ENCODE measurements around the gene SMARCC2.

GRCh38 chr12:56236091-56236490, 46.8 kb upstream of the SMARCC2 start:
- no peak for TF ChIP-seq CTCF (IDR thresholded peaks at IDR 0.05)
- TF ChIP-seq POLR2AphosphoS5 (IDR thresholded peaks at IDR 0.05; ENCODE audit: low read depth, low read length), result no peak

All from Panc1 (cell line).